ENCODE measurements around the gene JAK1.

Gene JAK1

GRCh38 chr1:64909031-64909430, 57.3 kb downstream of the JAK1 start:
- no peak for DNase-seq (ENCODE audit: low spot score)
- in situ Hi-C loops (cut with MboI; ENCODE audit: low sequenced_read_pairs, unreplicated experiment), result no loop called here
- no peak for TF ChIP-seq CTCF (IDR thresholded peaks at IDR 0.05; ENCODE audit: borderline replicate concordance, control extremely low read depth, extremely low read depth, insufficient read depth, missing control alignments)

GRCh38 chr1:64908575-64908974, 57.8 kb downstream of the JAK1 start:
- TF ChIP-seq CTCF (IDR thresholded peaks at IDR 0.05; ENCODE audit: borderline replicate concordance, control extremely low read depth, extremely low read depth, insufficient read depth, missing control alignments), result no peak
- no peak for DNase-seq (ENCODE audit: low spot score)
- in situ Hi-C loops (cut with MboI; ENCODE audit: low sequenced_read_pairs, unreplicated experiment), result no loop called here

- TF ChIP-seq CTCF (IDR thresholded peaks at IDR 0.05; ENCODE audit: borderline replicate concordance, control extremely low read depth, extremely low read depth, insufficient read depth, missing control alignments), result no peak
- in situ Hi-C loops (cut with MboI; ENCODE audit: low sequenced_read_pairs, unreplicated experiment), result no loop called here
- DNase-seq (ENCODE audit: low spot score), result no peak
Observed at GRCh38 chr1:64906447-64906846, 59.9 kb downstream of the JAK1 start.

- DNase-seq (ENCODE audit: low spot score), result no peak
- no peak for TF ChIP-seq CTCF (IDR thresholded peaks at IDR 0.05; ENCODE audit: borderline replicate concordance, control extremely low read depth, extremely low read depth, insufficient read depth, missing control alignments)
- in situ Hi-C loops (cut with MboI; ENCODE audit: low sequenced_read_pairs, unreplicated experiment), result no loop called here
Observed at GRCh38 chr1:64903593-64903992, 62.8 kb downstream of the JAK1 start.

- TF ChIP-seq CTCF (IDR thresholded peaks at IDR 0.05; ENCODE audit: borderline replicate concordance, control extremely low read depth, extremely low read depth, insufficient read depth, missing control alignments), result no peak
- in situ Hi-C loops (cut with MboI; ENCODE audit: low sequenced_read_pairs, unreplicated experiment), result no loop called here
- DNase-seq (ENCODE audit: low spot score), result no peak
Observed at GRCh38 chr1:64901663-64902062, 64.7 kb downstream of the JAK1 start.

GRCh38 chr1:64900916-64901315, 65.4 kb downstream of the JAK1 start:
- TF ChIP-seq CTCF (IDR thresholded peaks at IDR 0.05; ENCODE audit: borderline replicate concordance, control extremely low read depth, extremely low read depth, insufficient read depth, missing control alignments), result no peak

More at GRCh38 chr1:64900916-64901315, 65.4 kb downstream of the JAK1 start:
- DNase-seq (ENCODE audit: low spot score), result no peak
- in situ Hi-C loops (cut with MboI; ENCODE audit: low sequenced_read_pairs, unreplicated experiment), result no loop called here

All from GM13976 (cell line).